ENCODE data around the gene FAM83F.
"Not testable (repeated sequence)": the region's sequence is repeated elsewhere in the genome, so short reads cannot be mapped to it uniquely, and the experiment has no call there.

The FAM83F gene

DNA sequence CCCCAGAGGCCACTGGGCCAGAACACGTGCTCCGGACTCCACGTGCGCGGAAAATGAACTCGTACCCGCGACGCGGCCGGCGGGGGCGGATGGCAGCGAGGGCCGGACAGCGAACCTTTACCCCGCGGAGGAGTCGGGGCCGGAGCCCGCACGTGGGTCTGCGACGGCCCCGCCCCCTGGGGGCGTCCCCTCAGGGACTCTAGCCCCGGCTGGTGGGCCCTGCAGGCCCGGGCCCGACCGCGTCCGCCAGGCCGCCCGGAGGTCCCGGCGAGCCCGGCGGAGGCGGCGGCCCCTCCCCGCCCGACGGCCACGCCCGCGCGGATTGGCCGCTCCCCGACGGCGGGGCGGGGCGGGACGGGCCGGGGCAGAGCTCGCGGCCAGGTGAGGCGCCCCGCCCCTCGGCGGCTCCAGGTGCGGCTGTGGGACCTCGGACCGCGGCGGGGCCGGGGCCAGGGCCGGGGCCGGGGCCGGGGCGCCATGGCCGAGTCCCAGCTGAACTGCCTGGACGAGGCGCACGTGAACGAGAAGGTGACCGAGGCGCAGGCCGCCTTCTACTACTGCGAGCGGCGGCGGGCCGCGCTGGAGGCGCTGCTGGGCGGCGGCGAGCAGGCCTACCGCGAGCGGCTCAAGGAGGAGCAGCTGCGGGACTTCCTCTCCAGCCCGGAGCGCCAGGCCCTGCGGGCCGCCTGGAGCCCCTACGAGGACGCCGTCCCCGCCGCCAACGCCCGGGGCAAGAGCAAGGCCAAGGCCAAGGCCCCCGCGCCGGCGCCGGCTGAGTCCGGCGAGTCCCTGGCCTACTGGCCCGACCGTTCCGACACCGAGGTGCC, at the start of gene FAM83F:
Gene FAM83F (plus strand): TSS at position 389 of the 827 bp plus-strand sequence. CDS start 89 bp downstream, at position 478.
- ChIA-PET POLR2A (interaction anchor here (1.0 kb wide), 1 partner anchor 475 kb away, joined by 3 read pairs; no protein-coding TSS in a partner anchor), CTCF (no interaction called here)
- no peak for DNase-seq (ENCODE audit: extremely low spot score)
- no peak for TF ChIP-seq ZNF384 (IDR thresholded peaks at IDR 0.05)
- TF ChIP-seq FOXK2 (IDR thresholded peaks at IDR 0.05), result no peak
- TF ChIP-seq FOXA1 (IDR thresholded peaks at IDR 0.05), result no peak
- no peak for TF ChIP-seq FOXM1 (IDR thresholded peaks at IDR 0.05; ENCODE audit: borderline replicate concordance)
- no peak for TF ChIP-seq ELF4 (IDR thresholded peaks at IDR 0.05)
- TF ChIP-seq LEF1 (IDR thresholded peaks at IDR 0.05; ENCODE audit: borderline replicate concordance), result no peak

DNA sequence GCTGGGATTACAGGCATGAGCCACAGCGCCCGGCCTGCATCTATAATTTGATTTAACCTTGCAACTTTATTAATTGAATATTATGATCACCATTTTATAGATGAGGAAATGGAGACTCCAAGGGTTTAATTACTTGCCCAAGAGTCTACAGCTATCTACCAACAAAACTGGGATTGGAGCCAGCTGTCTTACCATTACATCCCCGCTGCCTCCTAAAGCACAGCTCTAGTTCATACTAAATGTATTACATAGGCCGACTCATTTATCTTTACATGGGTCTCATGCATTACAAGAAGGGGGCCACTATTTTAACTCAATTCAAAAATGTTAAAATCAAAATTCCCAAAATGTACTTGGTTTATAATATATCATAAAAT, 48.6 kb upstream of the FAM83F start:
- CTCF ChIA-PET, result no interaction called here
- TF ChIP-seq FOXA1 (IDR thresholded peaks at IDR 0.05) (no peak), NFRKB (IDR thresholded peaks at IDR 0.05) (no peak), ELF4 (IDR thresholded peaks at IDR 0.05) (no peak), ARNT (IDR thresholded peaks at IDR 0.05) (no peak), FOXK2 (IDR thresholded peaks at IDR 0.05) (no peak), SP1 (IDR thresholded peaks at IDR 0.05) (no peak), ZNF384 (IDR thresholded peaks at IDR 0.05) (no peak), LEF1 (IDR thresholded peaks at IDR 0.05; ENCODE audit: borderline replicate concordance) (no peak), L3MBTL2 (conservative IDR thresholded peaks at IDR 0.05) (no peak), SUZ12 (IDR thresholded peaks at IDR 0.05) (no peak)
- TF ChIP-seq, protein P1, sequence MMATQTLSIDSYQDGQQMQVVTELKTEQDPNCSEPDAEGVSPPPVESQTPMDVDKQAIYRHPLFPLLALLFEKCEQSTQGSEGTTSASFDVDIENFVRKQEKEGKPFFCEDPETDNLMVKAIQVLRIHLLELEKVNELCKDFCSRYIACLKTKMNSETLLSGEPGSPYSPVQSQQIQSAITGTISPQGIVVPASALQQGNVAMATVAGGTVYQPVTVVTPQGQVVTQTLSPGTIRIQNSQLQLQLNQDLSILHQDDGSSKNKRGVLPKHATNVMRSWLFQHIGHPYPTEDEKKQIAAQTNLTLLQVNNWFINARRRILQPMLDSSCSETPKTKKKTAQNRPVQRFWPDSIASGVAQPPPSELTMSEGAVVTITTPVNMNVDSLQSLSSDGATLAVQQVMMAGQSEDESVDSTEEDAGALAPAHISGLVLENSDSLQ (IDR thresholded peaks at IDR 0.05), result no peak
- DNase-seq (ENCODE audit: extremely low spot score), result no peak
- POLR2A ChIA-PET, result no interaction called here

- DNase-seq (ENCODE audit: extremely low spot score), result no peak
- ChIA-PET POLR2A (no interaction called here), CTCF (no interaction called here)
- TF ChIP-seq L3MBTL2 (conservative IDR thresholded peaks at IDR 0.05) (no peak), HDGF (IDR thresholded peaks at IDR 0.05; ENCODE audit: borderline replicate concordance) (no peak)
These were observed 48.1 kb upstream of the FAM83F start for GRCh38 chr22:39946503-39947219.

DNA sequence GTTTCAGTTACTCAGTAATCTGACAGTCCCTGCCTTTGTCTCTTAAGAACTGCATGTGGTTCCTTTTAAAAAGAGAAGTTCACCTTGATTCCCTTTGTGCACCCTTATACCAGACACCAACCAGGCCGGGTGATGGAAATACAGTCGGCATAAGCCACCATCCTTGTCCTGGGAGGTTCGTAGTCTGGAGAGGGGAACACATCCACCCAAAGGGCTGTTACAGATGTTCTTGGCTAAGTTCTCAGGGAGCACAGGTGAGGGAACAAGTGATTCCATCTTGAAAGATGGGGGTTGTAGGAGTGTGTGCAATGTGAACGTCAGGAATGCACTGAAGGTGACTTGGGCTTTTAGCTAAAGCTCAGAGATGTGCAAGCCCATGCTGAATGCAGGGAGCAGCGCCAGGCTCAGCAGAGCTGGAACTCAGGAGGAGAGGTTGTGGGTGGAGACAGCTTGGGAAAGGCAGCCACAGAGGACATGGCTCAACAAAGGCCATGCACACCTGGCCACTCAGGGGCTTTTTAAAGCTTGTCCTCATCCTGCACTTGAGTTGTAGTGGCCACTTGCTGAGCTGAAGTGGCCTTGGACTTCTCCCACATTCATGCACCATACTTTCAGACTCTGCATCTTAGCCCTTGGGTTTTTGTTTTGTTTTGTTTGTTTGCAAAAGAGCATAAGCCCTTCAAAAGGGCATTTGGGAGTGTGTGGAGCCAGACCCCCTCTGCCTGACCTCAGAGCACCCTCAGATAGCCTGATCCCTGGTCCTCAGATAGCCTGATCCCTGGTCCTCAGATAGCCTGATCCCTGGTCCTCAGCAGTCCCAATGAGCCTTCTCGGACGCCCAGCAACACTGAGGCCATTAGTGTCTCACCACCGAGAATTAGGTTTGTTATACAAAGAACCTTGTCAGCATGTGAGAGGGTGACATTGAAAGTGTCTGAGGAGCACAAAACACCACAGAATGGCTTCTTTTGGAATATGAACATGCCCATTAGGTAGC, 47.2 kb upstream of the FAM83F start:
- TF ChIP-seq BHLHE40 (IDR thresholded peaks at IDR 0.05; ENCODE audit: borderline replicate concordance) (no peak), SUZ12 (IDR thresholded peaks at IDR 0.05) (no peak), TARDBP (IDR thresholded peaks at IDR 0.05) (no peak), LEF1 (IDR thresholded peaks at IDR 0.05; ENCODE audit: borderline replicate concordance) (no peak), FOXK2 (IDR thresholded peaks at IDR 0.05) (no peak), HDGF (IDR thresholded peaks at IDR 0.05; ENCODE audit: borderline replicate concordance) (no peak), SP1 (IDR thresholded peaks at IDR 0.05) (no peak), FOXA1 (IDR thresholded peaks at IDR 0.05) (no peak), L3MBTL2 (conservative IDR thresholded peaks at IDR 0.05) (no peak), ELF4 (IDR thresholded peaks at IDR 0.05) (no peak), ZNF384 (IDR thresholded peaks at IDR 0.05) (no peak)
- TF ChIP-seq, protein P1 (IDR thresholded peaks at IDR 0.05), result no peak
- POLR2A ChIA-PET, result no interaction called here
- no peak for DNase-seq (ENCODE audit: extremely low spot score)
- CTCF ChIA-PET, result no interaction called here

DNA sequence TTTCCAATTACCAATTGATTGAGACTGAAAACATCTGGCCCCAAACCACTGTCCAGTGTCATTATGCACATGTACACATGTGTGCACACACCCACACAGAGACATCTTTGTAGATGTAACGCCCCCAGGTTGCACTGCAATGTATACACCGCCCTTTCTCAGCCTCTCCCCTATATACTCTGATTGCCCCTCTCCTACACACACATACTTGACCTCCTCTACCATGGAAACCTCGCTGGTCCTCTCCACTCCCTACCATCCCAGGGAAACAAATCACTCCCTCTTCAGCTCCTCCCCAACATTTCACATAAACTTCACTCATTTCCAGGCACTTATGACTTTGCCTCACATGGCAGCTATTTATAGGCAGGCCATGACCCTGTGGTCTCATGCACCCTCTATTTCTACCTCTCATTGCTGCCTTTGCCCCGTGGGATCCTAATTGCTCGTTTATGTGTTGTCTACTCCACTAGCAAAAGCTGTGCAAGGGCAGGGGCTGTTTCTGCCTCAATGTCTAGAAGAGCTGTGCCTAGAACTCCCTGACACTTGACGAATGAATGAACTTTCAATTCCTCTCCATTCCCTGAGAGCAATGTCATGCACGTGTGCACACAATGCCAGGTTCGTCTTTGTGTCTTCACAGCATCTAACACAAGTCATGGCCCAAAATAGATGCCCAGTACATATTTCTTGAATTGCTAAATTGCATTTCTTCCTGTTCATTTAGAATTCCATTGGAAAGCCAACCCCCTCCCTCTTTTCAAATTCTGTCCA, 44.6 kb upstream of the FAM83F start:
- POLR2A ChIA-PET, result no interaction called here
- TF ChIP-seq FOXK2 (IDR thresholded peaks at IDR 0.05) (no peak), LEF1 (IDR thresholded peaks at IDR 0.05; ENCODE audit: borderline replicate concordance) (no peak), ARNT (IDR thresholded peaks at IDR 0.05) (no peak), TARDBP (IDR thresholded peaks at IDR 0.05) (no peak), SP1 (IDR thresholded peaks at IDR 0.05) (no peak), CTBP1 (IDR thresholded peaks at IDR 0.05; ENCODE audit: borderline replicate concordance) (no peak), BHLHE40 (IDR thresholded peaks at IDR 0.05; ENCODE audit: borderline replicate concordance) (no peak), NFRKB (IDR thresholded peaks at IDR 0.05) (no peak), SUZ12 (IDR thresholded peaks at IDR 0.05) (no peak), FOXA1 (IDR thresholded peaks at IDR 0.05) (no peak), ELF4 (IDR thresholded peaks at IDR 0.05) (no peak), FOXM1 (IDR thresholded peaks at IDR 0.05; ENCODE audit: borderline replicate concordance) (no peak), ZNF384 (IDR thresholded peaks at IDR 0.05) (no peak), HDGF (IDR thresholded peaks at IDR 0.05; ENCODE audit: borderline replicate concordance) (no peak)
- TF ChIP-seq, protein P1 (IDR thresholded peaks at IDR 0.05), result no peak
- CTCF ChIA-PET, result no interaction called here
- DNase-seq (ENCODE audit: extremely low spot score), result no peak

GRCh38 chr22:39951603-39952293, 43.0 kb upstream of the FAM83F start:
- DNase-seq (ENCODE audit: extremely low spot score); CTCF ChIA-PET; POLR2A ChIA-PET: not testable (repeated sequence)
